Neural cell (in vitro differentiated cells): ENCODE data around the gene DOCK10. TPM values are rescaled to one million over a fixed set of nuclear protein-coding genes. Genes with fewer than 3 reads are reported as not detected.
A peak's percentile ranks its signal among the peaks of the same experiment; 100 is the strongest.

Experiments used
- H2AFZ ChIP-seq: fragments of 200-600, 300-800 bp; sonication (generic), shearing (Covaris generic); 2 replicates; pipeline ENCODE4 v1.6.0; 2014; ENCODE audit warnings: low read depth, mild to moderate bottlenecking, antibody characterized with exemption, low read length, moderate library complexity
- H3F3A ChIP-seq: fragments of 200-600 bp; shearing (Covaris generic); 2 replicates; pipeline ENCODE4 v1.6.1; 2016; ENCODE audit warnings: mild to moderate bottlenecking, moderate library complexity, mixed read lengths, antibody characterized with exemption, low read length; ENCODE audit not compliant: insufficient read depth, poor library complexity, severe bottlenecking
- H3K27ac ChIP-seq: fragments of 200-600, 300-800 bp; sonication (generic), shearing (Covaris generic); 2 replicates; pipeline ENCODE4 v1.5.1; 2014; ENCODE audit warnings: mild to moderate bottlenecking, low read length, moderate library complexity
- H3K27me3 ChIP-seq: fragments of 300-800, 200-600 bp; sonication (generic), shearing (Covaris generic); 2 replicates; pipeline ENCODE4 v1.6.0; 2014; ENCODE audit warnings: mild to moderate bottlenecking, low read depth, low read length, moderate library complexity; ENCODE audit not compliant: insufficient read depth
- H3K36me3 ChIP-seq: fragments of 300-800, 200-600 bp; sonication (generic), shearing (Covaris generic); 2 replicates; pipeline ENCODE4 v1.5.1; 2014; ENCODE audit warnings: mild to moderate bottlenecking, antibody characterized with exemption, low read length, moderate library complexity; ENCODE audit not compliant: insufficient read depth
- H3K4me2 ChIP-seq: fragments of 300-800, 200-600 bp; sonication (generic), shearing (Covaris generic); 2 replicates; pipeline ENCODE4 v1.6.0; 2014; ENCODE audit warnings: mild to moderate bottlenecking, low read length
- H3K4me3 ChIP-seq: fragments of 300-800, 200-600 bp; sonication (generic), shearing (Covaris generic); 2 replicates; pipeline ENCODE4 v1.5.1; 2014; ENCODE audit warnings: mild to moderate bottlenecking, low read length, moderate library complexity
- H3K79me2 ChIP-seq: fragments of 200-600 bp; shearing (Covaris generic); replicated peaks from 2 replicates; pipeline ENCODE4 v1.6.0; 2014; ENCODE audit warnings: mild to moderate bottlenecking, low read length, moderate library complexity; ENCODE audit not compliant: insufficient read depth
- H3K9ac ChIP-seq: fragments of 300-800, 200-600 bp; sonication (generic), shearing (Covaris generic); 2 replicates; pipeline ENCODE4 v1.6.1; 2016; ENCODE audit warnings: mild to moderate bottlenecking, low read length, mixed read lengths
- H3K9me2 ChIP-seq: fragments of 200-600 bp; shearing (Covaris generic); 2 replicates; pipeline ENCODE4 v1.6.1; 2016; ENCODE audit warnings: mild to moderate bottlenecking, low read length, mixed read lengths; ENCODE audit not compliant: insufficient read depth
- H3K9me3 ChIP-seq: fragments of 200-600, 300-800 bp; sonication (generic), shearing (Covaris generic); 2 replicates; pipeline ENCODE4 v1.6.1; 2016; ENCODE audit warnings: mild to moderate bottlenecking, mixed run types, low read length, moderate library complexity, mixed read lengths
- H4K20me1 ChIP-seq: fragments of 200-600 bp; shearing (Covaris generic); 2 replicates; pipeline ENCODE4 v1.6.1; 2016; ENCODE audit warnings: mild to moderate bottlenecking, mixed run types; ENCODE audit not compliant: insufficient read depth
- EP300 ChIP-seq: fragments of 450-650 bp; conservative IDR thresholded peaks from 2 replicates; pipeline ENCODE4 v1.6.1; 2014; ENCODE audit warnings: antibody characterized with exemption, mild to moderate bottlenecking, moderate library complexity; ENCODE audit not compliant: poor library complexity, severe bottlenecking
- EZH2 ChIP-seq: fragments of 200-600, 300-800 bp; shearing (Covaris generic), sonication (generic); IDR thresholded peaks from 2 replicates; pipeline ENCODE4 v1.6.1; 2014; ENCODE audit warnings: antibody characterized with exemption, low read length, borderline replicate concordance, mild to moderate bottlenecking; ENCODE audit not compliant: insufficient read depth, poor library complexity, severe bottlenecking
- MXI1 ChIP-seq: fragments of 450-650 bp; conservative IDR thresholded peaks from 2 replicates; pipeline ENCODE4 v1.6.1; 2014; ENCODE audit warnings: antibody characterized with exemption, mild to moderate bottlenecking; ENCODE audit not compliant: poor library complexity, severe bottlenecking
- POLR2AphosphoS5 ChIP-seq: IDR thresholded peaks from 2 replicates; pipeline ENCODE4 v1.6.1; 2012
- RAD21 ChIP-seq: fragments of 450-650 bp; conservative IDR thresholded peaks from 2 replicates; pipeline ENCODE4 v1.6.1; 2014; ENCODE audit warnings: antibody characterized with exemption, mild to moderate bottlenecking, moderate library complexity
- SMC3 ChIP-seq: fragments of 450-650 bp; conservative IDR thresholded peaks from 2 replicates; pipeline ENCODE4 v1.6.1; 2014; ENCODE audit warnings: antibody characterized with exemption, mild to moderate bottlenecking, moderate library complexity; ENCODE audit not compliant: poor library complexity
- TAF1 ChIP-seq: IDR thresholded peaks from 2 replicates; pipeline ENCODE4 v1.6.1; 2012; ENCODE audit warnings: low read depth
- polyA plus RNA-seq: library from polyadenylated mRNA; depleted of rRNA; stranded (reverse); fragments of >200 nt; gene quantifications from 2 replicates; pipeline ENCODE4 v1.2.3, GENCODE V29; 2014
- TF ChIP-seq, protein P1 (sequence below): fragments of 450-650 bp; IDR thresholded peaks from 2 replicates; pipeline ENCODE4 v1.5.1; 2014; ENCODE audit warnings: antibody characterized with exemption, mild to moderate bottlenecking, moderate library complexity; ENCODE audit not compliant: poor library complexity, severe bottlenecking
- TF ChIP-seq, protein P2 (sequence below): IDR thresholded peaks from 2 replicates; pipeline ENCODE4 v1.6.1; 2012; ENCODE audit warnings: borderline replicate concordance

Gene DOCK10
- polyA plus RNA-seq, 1 donor from 2014 or later: 0.37 TPM

DNA sequence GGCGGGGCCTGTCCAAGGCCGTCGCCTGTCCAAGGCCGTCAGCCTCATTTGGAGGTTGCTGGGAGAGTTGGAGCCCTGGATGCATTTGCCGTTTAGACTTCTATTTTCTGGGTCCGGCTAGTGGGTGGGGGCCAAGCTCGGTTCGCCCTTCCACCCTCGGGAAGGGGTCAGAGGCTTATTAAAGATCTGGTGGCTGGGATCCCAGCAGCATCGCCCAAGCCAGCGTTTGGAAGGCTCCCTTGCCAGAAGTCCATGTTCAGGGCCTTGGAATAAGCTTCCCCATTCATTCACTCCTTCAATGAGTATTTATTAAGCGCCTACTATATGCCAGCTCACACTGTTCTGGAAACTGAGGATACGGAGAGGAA, 516 bp upstream of the DOCK10 start:
- H3K79me2 ChIP-seq: no peaks in the 10 kb centered on the region
- no peaks in the 10 kb centered on the region for H3F3A ChIP-seq
- H3K4me2 ChIP-seq: no peak overlapping the region
- H3K9ac ChIP-seq: no peak overlapping the region
- H4K20me1 ChIP-seq: no peaks in the 10 kb centered on the region
- peak overlapping the region; percentile 74 for H3K4me3 ChIP-seq
- no peaks in the 10 kb centered on the region for H3K36me3 ChIP-seq
- no peaks in the 10 kb centered on the region for H3K9me2 ChIP-seq
- no peak overlapping the region for H3K27ac ChIP-seq
- no peak for TF ChIP-seq MXI1
- no peak for TF ChIP-seq EZH2
- TF ChIP-seq TAF1: no peak
- TF ChIP-seq SMC3: no peak
- TF ChIP-seq, protein P1, sequence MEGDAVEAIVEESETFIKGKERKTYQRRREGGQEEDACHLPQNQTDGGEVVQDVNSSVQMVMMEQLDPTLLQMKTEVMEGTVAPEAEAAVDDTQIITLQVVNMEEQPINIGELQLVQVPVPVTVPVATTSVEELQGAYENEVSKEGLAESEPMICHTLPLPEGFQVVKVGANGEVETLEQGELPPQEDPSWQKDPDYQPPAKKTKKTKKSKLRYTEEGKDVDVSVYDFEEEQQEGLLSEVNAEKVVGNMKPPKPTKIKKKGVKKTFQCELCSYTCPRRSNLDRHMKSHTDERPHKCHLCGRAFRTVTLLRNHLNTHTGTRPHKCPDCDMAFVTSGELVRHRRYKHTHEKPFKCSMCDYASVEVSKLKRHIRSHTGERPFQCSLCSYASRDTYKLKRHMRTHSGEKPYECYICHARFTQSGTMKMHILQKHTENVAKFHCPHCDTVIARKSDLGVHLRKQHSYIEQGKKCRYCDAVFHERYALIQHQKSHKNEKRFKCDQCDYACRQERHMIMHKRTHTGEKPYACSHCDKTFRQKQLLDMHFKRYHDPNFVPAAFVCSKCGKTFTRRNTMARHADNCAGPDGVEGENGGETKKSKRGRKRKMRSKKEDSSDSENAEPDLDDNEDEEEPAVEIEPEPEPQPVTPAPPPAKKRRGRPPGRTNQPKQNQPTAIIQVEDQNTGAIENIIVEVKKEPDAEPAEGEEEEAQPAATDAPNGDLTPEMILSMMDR: no peak
- TF ChIP-seq EP300: no peak
- TF ChIP-seq, protein P2, sequence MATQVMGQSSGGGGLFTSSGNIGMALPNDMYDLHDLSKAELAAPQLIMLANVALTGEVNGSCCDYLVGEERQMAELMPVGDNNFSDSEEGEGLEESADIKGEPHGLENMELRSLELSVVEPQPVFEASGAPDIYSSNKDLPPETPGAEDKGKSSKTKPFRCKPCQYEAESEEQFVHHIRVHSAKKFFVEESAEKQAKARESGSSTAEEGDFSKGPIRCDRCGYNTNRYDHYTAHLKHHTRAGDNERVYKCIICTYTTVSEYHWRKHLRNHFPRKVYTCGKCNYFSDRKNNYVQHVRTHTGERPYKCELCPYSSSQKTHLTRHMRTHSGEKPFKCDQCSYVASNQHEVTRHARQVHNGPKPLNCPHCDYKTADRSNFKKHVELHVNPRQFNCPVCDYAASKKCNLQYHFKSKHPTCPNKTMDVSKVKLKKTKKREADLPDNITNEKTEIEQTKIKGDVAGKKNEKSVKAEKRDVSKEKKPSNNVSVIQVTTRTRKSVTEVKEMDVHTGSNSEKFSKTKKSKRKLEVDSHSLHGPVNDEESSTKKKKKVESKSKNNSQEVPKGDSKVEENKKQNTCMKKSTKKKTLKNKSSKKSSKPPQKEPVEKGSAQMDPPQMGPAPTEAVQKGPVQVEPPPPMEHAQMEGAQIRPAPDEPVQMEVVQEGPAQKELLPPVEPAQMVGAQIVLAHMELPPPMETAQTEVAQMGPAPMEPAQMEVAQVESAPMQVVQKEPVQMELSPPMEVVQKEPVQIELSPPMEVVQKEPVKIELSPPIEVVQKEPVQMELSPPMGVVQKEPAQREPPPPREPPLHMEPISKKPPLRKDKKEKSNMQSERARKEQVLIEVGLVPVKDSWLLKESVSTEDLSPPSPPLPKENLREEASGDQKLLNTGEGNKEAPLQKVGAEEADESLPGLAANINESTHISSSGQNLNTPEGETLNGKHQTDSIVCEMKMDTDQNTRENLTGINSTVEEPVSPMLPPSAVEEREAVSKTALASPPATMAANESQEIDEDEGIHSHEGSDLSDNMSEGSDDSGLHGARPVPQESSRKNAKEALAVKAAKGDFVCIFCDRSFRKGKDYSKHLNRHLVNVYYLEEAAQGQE: no peak
- TF ChIP-seq RAD21: no peak
- TF ChIP-seq POLR2AphosphoS5: no peak
- H3K27me3 ChIP-seq: peaks cover 37% of the 10 kb centered on the region
- no peaks in the 10 kb centered on the region for H3K9me3 ChIP-seq
- H2AFZ ChIP-seq: no peak overlapping the region

DNA sequence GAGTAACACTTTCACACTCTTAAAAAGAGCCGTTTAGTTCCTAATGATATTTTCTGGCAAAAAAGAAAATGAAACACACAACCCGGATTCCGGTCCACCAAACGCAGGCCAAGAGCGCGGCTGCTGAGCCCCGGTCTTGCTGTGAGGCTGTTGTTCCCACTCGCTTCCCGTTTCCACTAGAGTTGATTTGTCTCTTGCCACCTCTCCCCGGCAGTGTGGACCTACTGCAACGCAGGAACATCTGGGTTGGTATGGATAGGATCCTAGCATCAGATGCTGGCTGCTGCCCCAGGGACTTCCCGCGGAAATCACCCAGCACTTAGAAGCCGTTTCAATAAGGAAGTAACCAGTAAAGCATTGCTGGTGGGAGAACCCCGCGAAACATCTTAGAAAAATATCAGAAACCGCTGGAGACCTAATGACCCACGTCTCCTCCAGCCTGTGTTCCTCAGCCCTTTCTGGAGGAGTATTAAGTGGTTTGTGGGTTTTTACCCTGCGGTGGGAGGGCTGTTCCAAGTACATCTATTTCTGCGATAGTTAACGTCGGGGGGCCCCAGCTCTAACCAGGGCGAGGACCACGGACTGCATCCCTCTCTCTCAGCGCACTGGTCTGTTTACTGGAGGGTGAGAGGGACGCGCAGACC, 939 bp downstream of the DOCK10 start:
- H3K9ac ChIP-seq: peak overlapping the region; percentile 48
- no peak overlapping the region for H2AFZ ChIP-seq
- peaks cover 37% of the 10 kb centered on the region for H3K27me3 ChIP-seq
- peak overlapping the region; percentile 74 for H3K4me3 ChIP-seq
- no peak overlapping the region for H3K4me2 ChIP-seq
- no peaks in the 10 kb centered on the region for H3K9me3 ChIP-seq
- no peaks in the 10 kb centered on the region for H3K79me2 ChIP-seq
- H3K9me2 ChIP-seq: no peaks in the 10 kb centered on the region
- no peak overlapping the region for H3K27ac ChIP-seq
- H4K20me1 ChIP-seq: no peaks in the 10 kb centered on the region
- no peaks in the 10 kb centered on the region for H3K36me3 ChIP-seq
- no peaks in the 10 kb centered on the region for H3F3A ChIP-seq
- TF ChIP-seq, protein P1: no peak
- no peak for TF ChIP-seq RAD21
- no peak for TF ChIP-seq POLR2AphosphoS5
- TF ChIP-seq EP300: no peak
- TF ChIP-seq, protein P2: no peak
- TF ChIP-seq MXI1: no peak
- TF ChIP-seq EZH2: no peak
- no peak for TF ChIP-seq TAF1
- no peak for TF ChIP-seq SMC3
